ENCODE results near the gene LRP4. TPM values are rescaled to one million over a fixed set of nuclear protein-coding genes. Genes with fewer than 3 reads are reported as not detected.

Gene LRP4
- total RNA-seq, 1 donor from 2014 or later = 7.6 TPM

- DNase-seq (ENCODE audit: low read depth) = no peak
These were observed 601 bp upstream of the LRP4 start for GRCh38 chr11:46918788-46919513.

DNA sequence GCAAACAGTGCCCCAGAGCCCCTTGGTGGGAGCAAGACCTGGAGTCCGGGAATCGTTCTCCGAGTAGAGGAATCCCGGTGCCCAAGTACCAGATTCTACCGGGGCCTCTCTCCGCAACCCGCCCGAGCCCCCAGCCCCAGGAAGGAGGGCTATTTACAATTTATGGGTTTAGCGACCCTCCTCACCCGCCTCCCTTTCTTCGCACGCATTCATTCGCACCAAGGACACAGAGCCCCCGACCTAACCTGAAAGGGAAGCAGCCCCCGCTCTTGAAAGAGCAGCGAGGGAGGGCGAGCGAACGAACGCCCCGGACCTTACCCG lies 628 bp downstream of the LRP4 start:
- DNase-seq (ENCODE audit: low read depth) = no peak

- no peak for DNase-seq (ENCODE audit: low read depth)
These were observed 1.1 kb downstream of the LRP4 start for GRCh38 chr11:46917109-46917761.

DNA sequence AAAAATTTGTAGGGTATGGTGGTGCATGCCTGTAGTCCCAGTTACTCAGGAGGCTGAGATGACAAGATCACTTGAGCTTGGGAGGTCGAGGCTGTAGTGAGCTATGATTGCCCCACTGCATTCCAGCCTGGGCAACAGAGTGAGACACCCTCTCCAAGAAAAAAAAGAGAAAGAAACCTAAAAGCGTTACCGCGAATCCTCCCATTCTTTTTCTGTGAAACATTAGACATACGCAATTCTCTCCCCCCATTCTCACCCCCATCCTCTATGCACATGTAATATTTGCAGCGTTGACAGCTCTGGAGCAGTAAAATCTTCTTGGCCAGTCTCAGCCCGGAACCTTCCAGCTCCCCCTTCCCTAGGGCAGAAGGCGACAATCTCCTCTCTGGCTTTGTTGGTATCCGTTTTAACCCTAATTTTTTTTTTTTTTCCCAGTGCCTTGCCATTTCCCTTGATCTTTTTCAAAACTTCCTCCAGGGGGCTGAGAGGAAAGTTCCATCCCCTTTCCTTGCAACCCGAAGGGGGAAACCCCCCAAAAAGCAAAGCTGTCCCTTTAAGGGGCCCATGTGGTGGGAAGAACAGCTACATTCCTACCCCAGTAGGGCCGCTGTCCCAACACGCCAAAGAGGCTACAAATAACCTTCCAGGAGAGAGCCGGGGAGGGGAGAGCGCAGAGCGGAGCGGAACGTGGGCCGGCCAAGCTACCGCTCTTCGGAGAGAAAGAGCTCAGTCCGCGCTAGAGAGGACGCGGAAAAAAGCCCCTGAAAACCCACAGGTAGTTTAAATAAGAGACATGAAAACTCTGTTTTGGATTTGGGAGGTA lies 1.9 kb downstream of the LRP4 start:
- peak; percentile 83 for DNase-seq (ENCODE audit: low read depth)

GRCh38 chr11:46914910-46915309 lies 3.4 kb downstream of the LRP4 start:
- peak; percentile 76 for DNase-seq (ENCODE audit: low read depth)

- DNase-seq (ENCODE audit: low read depth) = peak; percentile 91
These were observed 4.0 kb downstream of the LRP4 start for GRCh38 chr11:46914363-46914762.

GRCh38 chr11:46913484-46913883 lies 4.9 kb downstream of the LRP4 start:
- DNase-seq (ENCODE audit: low read depth) = no peak

- no peak for DNase-seq (ENCODE audit: low read depth)
These were observed 5.7 kb downstream of the LRP4 start for GRCh38 chr11:46912526-46913150.

GRCh38 chr11:46907606-46908005 lies 10.7 kb downstream of the LRP4 start:
- no peak for DNase-seq (ENCODE audit: low read depth)

DNA sequence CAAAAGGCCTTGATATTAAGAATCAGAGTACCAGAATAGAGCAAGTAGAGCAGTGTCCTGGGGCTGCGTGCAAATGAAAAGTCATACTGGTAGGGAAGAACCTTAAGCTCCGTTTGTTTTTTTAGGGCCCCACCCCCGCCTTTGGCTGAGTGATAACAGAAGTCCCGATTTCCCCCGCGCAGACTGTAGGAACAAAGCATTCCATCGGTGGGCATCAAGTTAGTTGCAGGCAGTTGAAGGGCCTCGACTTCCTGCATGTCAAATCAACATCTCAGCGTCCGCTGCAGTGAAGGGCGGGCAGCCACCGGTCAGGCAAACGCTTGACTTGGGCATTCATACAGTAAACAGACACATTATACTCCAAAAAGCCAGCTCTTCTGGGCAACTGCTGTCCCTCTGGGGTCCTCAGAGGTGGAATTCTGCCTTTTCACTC lies 11.7 kb downstream of the LRP4 start:
- no peak for DNase-seq (ENCODE audit: low read depth)

- no peak for DNase-seq (ENCODE audit: low read depth)
These were observed 12.5 kb downstream of the LRP4 start for GRCh38 chr11:46905806-46906205.

- peak; percentile 39 for DNase-seq (ENCODE audit: low read depth)
These were observed 14.5 kb downstream of the LRP4 start for GRCh38 chr11:46903846-46904245.

DNA sequence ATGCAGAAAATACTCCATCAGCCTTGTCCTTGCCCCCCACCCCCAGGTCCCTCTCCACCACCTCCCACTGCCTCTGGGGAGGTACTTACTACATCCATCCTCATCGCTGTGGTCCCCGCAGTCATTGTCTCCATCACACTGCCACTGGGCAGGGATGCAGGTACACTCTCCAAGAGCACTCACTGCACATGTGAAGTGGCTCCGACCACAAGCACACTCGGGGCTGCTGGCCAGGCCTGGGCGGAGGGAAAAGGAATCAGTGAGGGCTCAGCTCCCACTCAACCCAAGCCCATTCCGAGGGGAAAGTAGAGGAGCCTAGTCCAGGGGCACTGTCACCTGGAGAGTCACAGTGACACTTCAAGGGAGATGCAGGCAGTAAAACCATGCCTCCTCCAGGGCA lies 15.7 kb downstream of the LRP4 start:
- DNase-seq (ENCODE audit: low read depth) = no peak

DNA sequence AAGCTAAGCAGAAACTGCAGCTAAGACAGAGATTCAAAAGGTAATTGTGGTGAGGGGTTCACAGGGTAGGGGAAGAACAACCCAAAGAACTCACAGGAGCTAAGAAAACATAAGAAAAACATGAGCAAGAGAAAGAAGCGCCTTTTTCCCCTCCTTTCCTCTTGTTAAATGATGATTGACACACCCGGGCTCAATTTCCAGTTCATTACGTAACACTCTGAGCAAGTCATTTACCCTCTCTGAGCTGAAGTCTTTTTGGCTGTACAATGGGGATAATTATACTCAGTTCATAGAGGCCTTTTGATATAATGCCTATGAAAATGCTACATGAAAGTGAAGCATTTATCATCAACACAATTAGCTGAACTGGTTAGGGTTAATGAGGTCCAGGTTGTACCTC lies 17.2 kb downstream of the LRP4 start:
- no peak for DNase-seq (ENCODE audit: low read depth)

DNA sequence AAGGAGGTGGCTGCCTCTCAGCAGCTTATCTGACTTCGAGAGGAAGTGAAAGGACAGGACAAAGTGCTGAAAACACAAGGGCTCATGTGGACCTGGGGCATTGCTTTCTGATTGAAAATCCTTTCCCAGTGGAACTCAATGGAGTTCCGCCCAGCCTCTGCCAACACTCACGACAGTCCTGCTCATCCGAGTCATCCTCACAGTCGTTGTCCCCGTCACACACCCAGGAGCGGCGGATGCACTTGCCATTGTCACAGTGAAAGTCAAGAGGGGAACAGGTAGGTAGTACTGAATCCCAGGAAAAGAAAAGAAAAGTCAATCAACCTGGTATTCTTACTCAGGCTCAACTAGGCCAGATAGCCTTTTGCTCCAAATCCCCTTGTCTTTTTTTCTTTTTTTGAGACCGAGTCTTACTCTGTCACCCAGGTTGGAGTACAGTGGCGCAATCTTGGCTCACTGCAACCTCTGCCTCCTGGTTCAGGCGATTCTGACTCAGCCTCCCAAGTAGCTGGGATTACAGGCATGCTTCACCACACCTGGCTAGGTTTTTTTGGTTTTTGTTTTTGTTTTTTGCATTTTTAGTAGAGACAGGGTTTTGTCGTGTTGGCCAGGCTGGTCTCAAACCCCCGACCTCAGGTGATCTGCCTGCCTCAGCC lies 18.1 kb downstream of the LRP4 start:
- no peak for DNase-seq (ENCODE audit: low read depth)

GRCh38 chr11:46899501-46900025 lies 18.8 kb downstream of the LRP4 start:
- no peak for DNase-seq (ENCODE audit: low read depth)

- DNase-seq (ENCODE audit: low read depth) = no peak
These were observed 19.8 kb downstream of the LRP4 start for GRCh38 chr11:46898396-46899095.

DNA sequence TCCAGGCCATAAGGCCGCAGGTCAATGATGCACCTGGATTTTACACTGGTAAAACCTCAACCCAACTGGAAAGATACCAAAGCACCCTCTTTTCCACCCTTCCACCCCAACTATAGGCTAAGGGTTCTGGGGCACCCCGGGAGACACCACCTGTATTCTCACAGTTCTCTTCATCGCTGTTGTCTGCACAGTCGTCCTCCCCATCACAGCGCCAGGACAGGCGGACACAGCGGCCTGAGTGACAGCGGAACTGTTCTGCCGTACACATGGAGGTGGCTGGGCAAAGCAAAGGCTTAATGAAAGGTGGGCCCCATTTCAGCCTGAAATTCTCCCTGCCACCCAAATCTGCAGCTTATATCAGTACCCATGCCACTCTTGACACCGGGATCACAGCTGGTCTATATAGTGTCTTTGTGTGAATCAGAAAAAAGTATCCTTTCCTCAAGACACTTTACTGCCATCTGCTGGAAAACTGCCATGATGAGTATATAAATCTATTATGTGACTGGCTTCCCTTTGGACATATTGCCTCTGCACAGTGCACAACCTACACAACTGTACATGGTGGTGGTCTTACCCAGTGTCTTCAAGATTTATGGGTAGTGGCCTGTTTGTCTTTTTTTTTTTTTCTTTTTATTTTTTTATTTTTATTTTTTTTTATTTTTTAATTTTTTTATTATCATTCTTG lies 21.5 kb downstream of the LRP4 start:
- peak; percentile 58 for DNase-seq (ENCODE audit: low read depth)

- peak; percentile 85 for DNase-seq (ENCODE audit: low read depth)
These were observed 22.5 kb downstream of the LRP4 start for GRCh38 chr11:46895821-46896220.

DNA sequence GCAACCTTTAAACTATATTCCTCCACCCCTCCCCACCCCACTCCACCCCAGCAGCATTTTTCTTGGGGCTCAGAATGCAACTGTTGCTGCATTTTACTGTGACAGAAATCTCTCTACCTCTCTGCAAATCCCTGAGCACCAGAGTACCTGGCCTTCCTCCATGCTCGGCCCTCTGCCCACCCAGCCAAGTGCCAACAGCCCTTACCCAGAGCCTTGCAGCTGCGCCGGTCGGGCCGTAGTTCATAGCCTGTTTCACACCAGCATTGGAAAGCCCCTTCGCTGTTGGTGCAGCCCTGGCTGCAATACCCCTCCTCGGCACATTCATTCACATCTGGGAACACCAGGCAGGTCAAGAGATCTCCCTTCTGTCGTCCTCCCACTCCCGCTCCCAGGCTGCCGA lies 23.4 kb downstream of the LRP4 start:
- no peak for DNase-seq (ENCODE audit: low read depth)

Data from myocyte (in vitro differentiated cells).